Liver (tissue), 9 donors: ENCODE results near the gene CRYBG1. TPM values are rescaled to one million over a fixed set of nuclear protein-coding genes. Genes with fewer than 3 reads are reported as not detected.

Experiments
- DNase-seq: peaks from one replicate; pipeline ENCODE4 v3.0.0-alpha.2; 2017; ENCODE audit warnings: low spot score
- H3K27ac ChIP-seq, 2 donors: one replicate each; pipeline ENCODE4 v1.7.0; 2013; ENCODE audit warnings: inconsistent platforms in 2 of 2, low read length in 2 of 2, control low read depth in 1 of 2, low read depth in 1 of 2, mild to moderate bottlenecking in 1 of 2
- H3K27me3 ChIP-seq, 4 donors: one replicate each; pipeline versions ENCODE4 v1.6.1 to v1.7.0; 2013; ENCODE audit warnings: low read length in 3 of 4, inconsistent platforms in 1 of 4, mild to moderate bottlenecking in 1 of 4, moderate library complexity in 1 of 4; ENCODE audit not compliant: control insufficient read depth in 4 of 4, insufficient read depth in 4 of 4
- H3K36me3 ChIP-seq, 4 donors: one replicate each; pipeline versions ENCODE4 v1.6.1 to v1.7.0; 2013; ENCODE audit warnings: low read length in 3 of 4, mild to moderate bottlenecking in 3 of 4, low read depth in 1 of 4, moderate library complexity in 1 of 4; ENCODE audit not compliant: control insufficient read depth in 4 of 4, insufficient read depth in 3 of 4
- H3K4me1 ChIP-seq, 4 donors: one replicate each; pipeline versions ENCODE4 v1.6.1 to v1.7.0; 2013; ENCODE audit warnings: low read length in 3 of 4, mild to moderate bottlenecking in 3 of 4, moderate library complexity in 1 of 4; ENCODE audit not compliant: control insufficient read depth in 4 of 4, insufficient read depth in 4 of 4
- H3K4me3 ChIP-seq, 3 donors: one replicate each; pipeline versions ENCODE4 v1.6.1 to v1.7.0; 2013; ENCODE audit warnings: low read length in 3 of 3, control low read depth in 1 of 3, low read depth in 1 of 3, mild to moderate bottlenecking in 1 of 3
- H3K9ac ChIP-seq, 2 donors: one replicate each; pipeline ENCODE4 v1.7.0; 2013; ENCODE audit warnings: low read length in 2 of 2, mild to moderate bottlenecking in 2 of 2, moderate library complexity in 2 of 2, control low read depth in 1 of 2, low read depth in 1 of 2
- H3K9me3 ChIP-seq, 4 donors: one replicate each; pipeline versions ENCODE4 v1.6.1 to v1.7.0; 2013; ENCODE audit warnings: low read length in 3 of 4; ENCODE audit not compliant: control insufficient read depth in 4 of 4
- ATF3 ChIP-seq: IDR thresholded peaks from 2 replicates; pipeline ENCODE4 v1.6.1; 2016; ENCODE audit warnings: antibody characterized with exemption
- CTCF ChIP-seq: fragments of 150-350 bp; IDR thresholded peaks from 2 replicates; pipeline ENCODE4 v1.5.1; 2017; ENCODE audit warnings: improper control_type of control experiment, low read depth, low read length; ENCODE audit not compliant: missing input control
- EGR1 ChIP-seq, 2 donors: IDR thresholded peaks; 2 replicates each; pipeline ENCODE4 v1.6.1; 2016 to 2018; ENCODE audit warnings: antibody characterized with exemption in 2 of 2, low read depth in 2 of 2
- FOXA1 ChIP-seq: IDR thresholded peaks from 2 replicates; pipeline ENCODE4 v1.6.1; 2016; ENCODE audit warnings: antibody characterized with exemption
- FOXA2 ChIP-seq: IDR thresholded peaks from 2 replicates; pipeline ENCODE4 v1.6.1; 2016; ENCODE audit warnings: antibody characterized with exemption
- GABPA ChIP-seq, 2 donors: IDR thresholded peaks in 1 of 2; conservative IDR thresholded peaks in 1 of 2; 2 replicates each; pipeline ENCODE4 v1.6.1; 2016; ENCODE audit warnings: antibody characterized with exemption in 2 of 2, mild to moderate bottlenecking in 1 of 2, moderate library complexity in 1 of 2
- HNF4A ChIP-seq, 2 donors: conservative IDR thresholded peaks; 2 replicates each; pipeline ENCODE4 v1.6.1; 2016; ENCODE audit warnings: antibody characterized with exemption in 2 of 2, mild to moderate bottlenecking in 2 of 2
- HNF4G ChIP-seq: IDR thresholded peaks from 2 replicates; pipeline ENCODE4 v1.6.1; 2016; ENCODE audit warnings: antibody characterized with exemption
- JUND ChIP-seq, 2 donors: IDR thresholded peaks; 2 replicates each; pipeline ENCODE4 v1.6.1; 2016; ENCODE audit warnings: antibody characterized with exemption in 2 of 2
- MAX ChIP-seq: IDR thresholded peaks from 2 replicates; pipeline ENCODE4 v1.6.1; 2016; ENCODE audit warnings: antibody characterized with exemption
- NR2F2 ChIP-seq: IDR thresholded peaks from 2 replicates; pipeline ENCODE4 v1.6.1; 2016; ENCODE audit warnings: antibody characterized with exemption
- RAD21 ChIP-seq, 2 donors: IDR thresholded peaks; 2 replicates each; pipeline ENCODE4 v1.6.1; 2016; ENCODE audit warnings: antibody characterized with exemption in 2 of 2, mild to moderate bottlenecking in 2 of 2
- REST ChIP-seq: IDR thresholded peaks from 2 replicates; pipeline ENCODE4 v1.6.1; 2016; ENCODE audit warnings: antibody characterized with exemption, mild to moderate bottlenecking
- RXRA ChIP-seq, 2 donors: IDR thresholded peaks; 2 replicates each; pipeline ENCODE4 v1.6.1; 2017 to 2018; ENCODE audit warnings: antibody characterized with exemption in 2 of 2, mild to moderate bottlenecking in 1 of 2
- SP1 ChIP-seq: IDR thresholded peaks from 2 replicates; pipeline ENCODE4 v1.6.1; 2018; ENCODE audit warnings: antibody characterized with exemption, mild to moderate bottlenecking
- TAF1 ChIP-seq: conservative IDR thresholded peaks from 2 replicates; pipeline ENCODE4 v1.6.1; 2016; ENCODE audit warnings: antibody characterized with exemption, mild to moderate bottlenecking
- YY1 ChIP-seq: IDR thresholded peaks from 2 replicates; pipeline ENCODE4 v1.6.1; 2016; ENCODE audit warnings: antibody characterized with exemption, mild to moderate bottlenecking
- ZBTB33 ChIP-seq: IDR thresholded peaks from 2 replicates; pipeline ENCODE4 v1.6.1; 2016; ENCODE audit warnings: antibody characterized with exemption
- WGBS: extraction: QIAGEN DNeasy Blood & Tissue Kit; methylation state at CpG from one replicate; pipeline ENCODE4 v1.1.7; 2013; 5-methylcytosine and 5-hydroxymethylcytosine counted together
- polyA plus RNA-seq, 2 donors: library from polyadenylated mRNA; stranded (reverse) in 1 of 2; unstranded in 1 of 2; fragments of 200-250 nt in 1 of 2; fragments of >200 nt in 1 of 2; fragmentation: Nextera tagmentation in 1 of 2; extraction: Ambion mirVana in 1 of 2; gene quantifications; one replicate each; pipeline versions ENCODE4 v1.2.1 to v1.2.3, GENCODE V29; 2013 to 2015
- total RNA-seq, 2 donors: library from RNA; depleted of rRNA; stranded (reverse); fragments of >200 nt; gene quantifications; one replicate each; pipeline ENCODE4 v1.2.3, GENCODE V29; 2014
- donor health status: healthy.
- donor health status: healthy.
- donor health status: healthy.
- donor health status: healthy.
- donor health status: healthy.

CRYBG1 gene
- total and polyA plus RNA-seq, 4 donors: 2.3 to 8.7 (median 4.0) TPM

- WGBS: 97% methylated on average over 2 of the region's 2 CpGs
- H3K4me1 ChIP-seq: no peaks in the 10 kb centered on the region
Observed at GRCh38 chr6:106421496-106421895, 61.0 kb downstream of the CRYBG1 start.

More at GRCh38 chr6:106421496-106421895, 61.0 kb downstream of the CRYBG1 start:
- Histone ChIP-seq H3K36me3 (no peaks in the 10 kb centered on the region), H3K27me3 (no peaks in the 10 kb centered on the region), H3K27ac (no peak overlapping the region), H3K4me3 (no peak overlapping the region), H3K9me3 (no peaks in the 10 kb centered on the region), H3K9ac (no peak overlapping the region)
- TF ChIP-seq FOXA1 (no peak), REST (no peak), RAD21 (IDR thresholded peaks at IDR 0.05) (no peak), MAX (no peak), SP1 (no peak), FOXA2 (no peak), NR2F2 (no peak), EGR1 (IDR thresholded peaks at IDR 0.05; ENCODE audit: low read depth in 2 of 2) (no peak), TAF1 (no peak), YY1 (no peak), JUND (IDR thresholded peaks at IDR 0.05) (no peak), ZBTB33 (no peak), ATF3 (no peak), GABPA (IDR thresholded peaks at IDR 0.05 in 1 of 2, conservative IDR thresholded peaks at IDR 0.05 in 1 of 2) (no peak), HNF4A (conservative IDR thresholded peaks at IDR 0.05) (no peak), HNF4G (no peak), CTCF (no peak), RXRA (IDR thresholded peaks at IDR 0.05) (no peak)
- no peak for DNase-seq
